GM12865 (cell line): Measurements from ENCODE around the gene DSTN.

Source experiments
- DNase-seq: peaks from one replicate; pipeline ENCODE4 v3.0.0; 2010; ENCODE audit warnings: low read depth
- H3K4me3 ChIP-seq: 2 replicates; pipeline ENCODE4 v1.5.1; 2011; ENCODE audit warnings: mild to moderate bottlenecking, low read depth, low read length, control low read depth
- CTCF ChIP-seq: IDR thresholded peaks from 2 replicates; pipeline ENCODE4 v1.5.1; 2011; ENCODE audit warnings: low read length, control low read depth, low read depth, inconsistent platforms; ENCODE audit not compliant: insufficient read depth; ENCODE audit errors: missing control alignments

Gene DSTN

GRCh38 chr20:17628101-17628841, 58.4 kb downstream of the DSTN start:
- no peak for TF ChIP-seq CTCF
- no peak for DNase-seq

GRCh38 chr20:17629025-17629424, 59.1 kb downstream of the DSTN start:
- no peak for DNase-seq
- no peak for TF ChIP-seq CTCF
- no peak overlapping the region for H3K4me3 ChIP-seq

More at GRCh38 chr20:17628101-17628841, 58.4 kb downstream of the DSTN start:
- no peak overlapping the region for H3K4me3 ChIP-seq

DNA sequence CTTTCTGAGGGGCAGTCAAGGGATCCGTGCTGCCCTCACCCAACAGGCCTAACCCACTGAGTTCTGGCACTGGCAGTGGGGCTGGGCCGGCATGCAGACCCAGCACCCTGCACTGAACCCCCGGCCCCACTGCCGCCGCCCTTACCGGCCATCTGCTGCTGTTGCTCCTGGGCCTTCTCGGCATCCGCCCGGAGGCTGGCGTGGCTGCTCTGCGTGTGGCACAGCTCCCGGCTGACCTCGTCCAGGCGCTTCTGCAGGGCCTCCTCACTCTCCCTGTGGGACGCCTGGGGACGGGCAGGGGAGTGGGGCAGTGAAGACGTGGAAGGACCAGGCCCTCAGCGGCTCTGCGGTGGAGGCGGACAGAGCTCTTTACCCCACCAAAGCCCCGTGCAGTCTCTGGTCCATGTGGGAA, 59.8 kb downstream of the DSTN start:
- no peak for TF ChIP-seq CTCF
- no peak overlapping the region for H3K4me3 ChIP-seq
- no peak for DNase-seq

GRCh38 chr20:17630151-17630805, 60.4 kb downstream of the DSTN start:
- DNase-seq = no peak
- H3K4me3 ChIP-seq = no peak overlapping the region
- TF ChIP-seq CTCF = no peak

DNA sequence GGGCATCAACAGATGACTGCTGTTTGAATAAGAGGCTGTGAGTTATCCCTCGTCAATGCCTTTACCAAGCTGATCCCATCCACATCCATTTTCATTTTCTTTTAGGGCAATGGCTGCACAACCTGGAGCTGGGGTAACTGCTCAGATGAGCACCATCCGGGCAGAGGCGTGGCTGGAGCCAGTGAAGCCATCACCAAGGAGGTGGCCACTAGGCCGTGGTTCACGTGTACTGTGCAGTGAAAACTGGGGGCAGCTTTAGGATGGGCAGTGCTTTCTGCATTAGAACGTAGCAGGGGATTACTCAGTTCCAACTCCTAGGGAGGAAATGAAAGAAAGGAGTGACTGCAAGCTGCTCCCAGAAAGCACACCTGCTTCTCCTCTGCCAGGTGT, 60.9 kb downstream of the DSTN start:
- TF ChIP-seq CTCF = no peak
- no peak for DNase-seq
- H3K4me3 ChIP-seq = no peak overlapping the region

- no peak for DNase-seq
- no peak overlapping the region for H3K4me3 ChIP-seq
- TF ChIP-seq CTCF = no peak
These were observed 61.9 kb downstream of the DSTN start for GRCh38 chr20:17631576-17632319.
